Neural cell (in vitro differentiated cells): ENCODE measurements around the gene SDSL. TPM values are rescaled to one million over a fixed set of nuclear protein-coding genes. Genes with fewer than 3 reads are reported as not detected.

Source experiments
- H2AFZ ChIP-seq: fragments of 200-600, 300-800 bp; sonication (generic), shearing (Covaris generic); 2 replicates; pipeline ENCODE4 v1.6.0; 2014; ENCODE audit warnings: low read depth, mild to moderate bottlenecking, antibody characterized with exemption, low read length, moderate library complexity
- H3F3A ChIP-seq: fragments of 200-600 bp; shearing (Covaris generic); 2 replicates; pipeline ENCODE4 v1.6.1; 2016; ENCODE audit warnings: mild to moderate bottlenecking, moderate library complexity, mixed read lengths, antibody characterized with exemption, low read length; ENCODE audit not compliant: insufficient read depth, poor library complexity, severe bottlenecking
- H3K27ac ChIP-seq: fragments of 200-600, 300-800 bp; sonication (generic), shearing (Covaris generic); 2 replicates; pipeline ENCODE4 v1.5.1; 2014; ENCODE audit warnings: mild to moderate bottlenecking, low read length, moderate library complexity
- H3K27me3 ChIP-seq: fragments of 300-800, 200-600 bp; sonication (generic), shearing (Covaris generic); 2 replicates; pipeline ENCODE4 v1.6.0; 2014; ENCODE audit warnings: mild to moderate bottlenecking, low read depth, low read length, moderate library complexity; ENCODE audit not compliant: insufficient read depth
- H3K36me3 ChIP-seq: fragments of 300-800, 200-600 bp; sonication (generic), shearing (Covaris generic); 2 replicates; pipeline ENCODE4 v1.5.1; 2014; ENCODE audit warnings: mild to moderate bottlenecking, antibody characterized with exemption, low read length, moderate library complexity; ENCODE audit not compliant: insufficient read depth
- H3K4me2 ChIP-seq: fragments of 300-800, 200-600 bp; sonication (generic), shearing (Covaris generic); 2 replicates; pipeline ENCODE4 v1.6.0; 2014; ENCODE audit warnings: mild to moderate bottlenecking, low read length
- H3K4me3 ChIP-seq: fragments of 300-800, 200-600 bp; sonication (generic), shearing (Covaris generic); 2 replicates; pipeline ENCODE4 v1.5.1; 2014; ENCODE audit warnings: mild to moderate bottlenecking, low read length, moderate library complexity
- H3K79me2 ChIP-seq: fragments of 200-600 bp; shearing (Covaris generic); replicated peaks from 2 replicates; pipeline ENCODE4 v1.6.0; 2014; ENCODE audit warnings: mild to moderate bottlenecking, low read length, moderate library complexity; ENCODE audit not compliant: insufficient read depth
- H3K9ac ChIP-seq: fragments of 300-800, 200-600 bp; sonication (generic), shearing (Covaris generic); 2 replicates; pipeline ENCODE4 v1.6.1; 2016; ENCODE audit warnings: mild to moderate bottlenecking, low read length, mixed read lengths
- H3K9me2 ChIP-seq: fragments of 200-600 bp; shearing (Covaris generic); 2 replicates; pipeline ENCODE4 v1.6.1; 2016; ENCODE audit warnings: mild to moderate bottlenecking, low read length, mixed read lengths; ENCODE audit not compliant: insufficient read depth
- H3K9me3 ChIP-seq: fragments of 200-600, 300-800 bp; sonication (generic), shearing (Covaris generic); 2 replicates; pipeline ENCODE4 v1.6.1; 2016; ENCODE audit warnings: mild to moderate bottlenecking, mixed run types, low read length, moderate library complexity, mixed read lengths
- H4K20me1 ChIP-seq: fragments of 200-600 bp; shearing (Covaris generic); 2 replicates; pipeline ENCODE4 v1.6.1; 2016; ENCODE audit warnings: mild to moderate bottlenecking, mixed run types; ENCODE audit not compliant: insufficient read depth
- EP300 ChIP-seq: fragments of 450-650 bp; conservative IDR thresholded peaks from 2 replicates; pipeline ENCODE4 v1.6.1; 2014; ENCODE audit warnings: antibody characterized with exemption, mild to moderate bottlenecking, moderate library complexity; ENCODE audit not compliant: poor library complexity, severe bottlenecking
- EZH2 ChIP-seq: fragments of 200-600, 300-800 bp; shearing (Covaris generic), sonication (generic); IDR thresholded peaks from 2 replicates; pipeline ENCODE4 v1.6.1; 2014; ENCODE audit warnings: antibody characterized with exemption, low read length, borderline replicate concordance, mild to moderate bottlenecking; ENCODE audit not compliant: insufficient read depth, poor library complexity, severe bottlenecking
- MXI1 ChIP-seq: fragments of 450-650 bp; conservative IDR thresholded peaks from 2 replicates; pipeline ENCODE4 v1.6.1; 2014; ENCODE audit warnings: antibody characterized with exemption, mild to moderate bottlenecking; ENCODE audit not compliant: poor library complexity, severe bottlenecking
- POLR2AphosphoS5 ChIP-seq: IDR thresholded peaks from 2 replicates; pipeline ENCODE4 v1.6.1; 2012
- RAD21 ChIP-seq: fragments of 450-650 bp; conservative IDR thresholded peaks from 2 replicates; pipeline ENCODE4 v1.6.1; 2014; ENCODE audit warnings: antibody characterized with exemption, mild to moderate bottlenecking, moderate library complexity
- SMC3 ChIP-seq: fragments of 450-650 bp; conservative IDR thresholded peaks from 2 replicates; pipeline ENCODE4 v1.6.1; 2014; ENCODE audit warnings: antibody characterized with exemption, mild to moderate bottlenecking, moderate library complexity; ENCODE audit not compliant: poor library complexity
- TAF1 ChIP-seq: IDR thresholded peaks from 2 replicates; pipeline ENCODE4 v1.6.1; 2012; ENCODE audit warnings: low read depth
- polyA plus RNA-seq: library from polyadenylated mRNA; depleted of rRNA; stranded (reverse); fragments of >200 nt; gene quantifications from 2 replicates; pipeline ENCODE4 v1.2.3, GENCODE V29; 2014
- TF ChIP-seq, protein P1 (sequence below): IDR thresholded peaks from 2 replicates; pipeline ENCODE4 v1.6.1; 2012; ENCODE audit warnings: borderline replicate concordance
- TF ChIP-seq, protein P2 (sequence below): fragments of 450-650 bp; IDR thresholded peaks from 2 replicates; pipeline ENCODE4 v1.5.1; 2014; ENCODE audit warnings: antibody characterized with exemption, mild to moderate bottlenecking, moderate library complexity; ENCODE audit not compliant: poor library complexity, severe bottlenecking

The SDSL gene
- polyA plus RNA-seq, 1 donor from 2014 or later: 2.7 TPM

DNA sequence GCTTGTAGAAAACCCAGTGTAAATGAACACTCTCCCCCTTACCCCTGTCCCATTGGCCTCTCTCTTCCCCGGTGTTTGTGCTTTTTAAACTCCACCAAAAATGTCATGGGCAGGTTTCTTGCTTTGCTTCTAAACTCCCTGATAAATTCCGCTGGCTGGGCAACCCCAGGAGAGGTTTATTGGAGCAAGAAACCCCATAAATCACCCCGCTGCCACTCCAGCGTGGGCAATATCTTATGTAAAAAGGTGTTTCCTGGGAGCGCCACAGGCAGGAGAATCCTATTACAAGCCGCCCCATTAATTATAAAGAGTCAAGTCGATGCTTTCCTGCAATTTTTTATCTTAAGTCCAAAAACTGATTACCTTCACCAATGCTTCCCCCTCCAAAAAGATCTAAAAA lies 26.7 kb downstream of the SDSL start:
- Histone ChIP-seq H3K79me2 (no peaks in the 10 kb centered on the region), H4K20me1 (no peaks in the 10 kb centered on the region), H2AFZ (no peak overlapping the region), H3K27me3 (no peaks in the 10 kb centered on the region), H3K27ac (no peak overlapping the region), H3K9me2 (no peaks in the 10 kb centered on the region), H3K4me3 (no peak overlapping the region), H3K36me3 (no peaks in the 10 kb centered on the region), H3K9ac (no peak overlapping the region), H3F3A (no peaks in the 10 kb centered on the region), H3K9me3 (no peaks in the 10 kb centered on the region), H3K4me2 (no peak overlapping the region)
- TF ChIP-seq SMC3 (no peak), RAD21 (no peak), TAF1 (no peak), POLR2AphosphoS5 (no peak)

DNA sequence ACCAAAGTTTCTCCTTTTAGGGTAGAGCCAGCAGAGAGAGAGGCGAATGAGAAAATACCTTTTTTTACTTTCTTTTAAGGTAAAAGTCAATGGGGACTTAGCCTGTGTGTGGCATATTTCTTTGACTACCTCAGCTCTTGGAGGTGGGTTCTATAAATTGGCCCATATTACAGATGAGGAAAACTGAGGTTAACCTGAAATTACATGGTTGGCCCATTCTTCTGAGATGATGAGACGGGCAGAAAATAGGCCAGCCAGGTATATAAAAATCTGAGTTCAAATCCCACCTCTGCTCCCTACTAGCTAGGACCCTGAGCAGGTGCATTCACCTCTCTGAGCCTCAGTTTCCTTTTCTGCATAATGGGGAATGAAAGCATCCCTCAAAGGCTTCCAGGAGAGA lies 27.1 kb downstream of the SDSL start:
- no peak overlapping the region for H3K9ac ChIP-seq
- no peaks in the 10 kb centered on the region for H3K9me2 ChIP-seq
- H3K36me3 ChIP-seq: no peaks in the 10 kb centered on the region
- H3K27ac ChIP-seq: no peak overlapping the region
- no peaks in the 10 kb centered on the region for H3K27me3 ChIP-seq
- no peak overlapping the region for H3K4me3 ChIP-seq
- H4K20me1 ChIP-seq: no peaks in the 10 kb centered on the region
- no peak overlapping the region for H2AFZ ChIP-seq
- TF ChIP-seq RAD21 (no peak), EZH2 (no peak), MXI1 (no peak), EP300 (no peak), POLR2AphosphoS5 (no peak), TAF1 (no peak), SMC3 (no peak)
- TF ChIP-seq, protein P1, sequence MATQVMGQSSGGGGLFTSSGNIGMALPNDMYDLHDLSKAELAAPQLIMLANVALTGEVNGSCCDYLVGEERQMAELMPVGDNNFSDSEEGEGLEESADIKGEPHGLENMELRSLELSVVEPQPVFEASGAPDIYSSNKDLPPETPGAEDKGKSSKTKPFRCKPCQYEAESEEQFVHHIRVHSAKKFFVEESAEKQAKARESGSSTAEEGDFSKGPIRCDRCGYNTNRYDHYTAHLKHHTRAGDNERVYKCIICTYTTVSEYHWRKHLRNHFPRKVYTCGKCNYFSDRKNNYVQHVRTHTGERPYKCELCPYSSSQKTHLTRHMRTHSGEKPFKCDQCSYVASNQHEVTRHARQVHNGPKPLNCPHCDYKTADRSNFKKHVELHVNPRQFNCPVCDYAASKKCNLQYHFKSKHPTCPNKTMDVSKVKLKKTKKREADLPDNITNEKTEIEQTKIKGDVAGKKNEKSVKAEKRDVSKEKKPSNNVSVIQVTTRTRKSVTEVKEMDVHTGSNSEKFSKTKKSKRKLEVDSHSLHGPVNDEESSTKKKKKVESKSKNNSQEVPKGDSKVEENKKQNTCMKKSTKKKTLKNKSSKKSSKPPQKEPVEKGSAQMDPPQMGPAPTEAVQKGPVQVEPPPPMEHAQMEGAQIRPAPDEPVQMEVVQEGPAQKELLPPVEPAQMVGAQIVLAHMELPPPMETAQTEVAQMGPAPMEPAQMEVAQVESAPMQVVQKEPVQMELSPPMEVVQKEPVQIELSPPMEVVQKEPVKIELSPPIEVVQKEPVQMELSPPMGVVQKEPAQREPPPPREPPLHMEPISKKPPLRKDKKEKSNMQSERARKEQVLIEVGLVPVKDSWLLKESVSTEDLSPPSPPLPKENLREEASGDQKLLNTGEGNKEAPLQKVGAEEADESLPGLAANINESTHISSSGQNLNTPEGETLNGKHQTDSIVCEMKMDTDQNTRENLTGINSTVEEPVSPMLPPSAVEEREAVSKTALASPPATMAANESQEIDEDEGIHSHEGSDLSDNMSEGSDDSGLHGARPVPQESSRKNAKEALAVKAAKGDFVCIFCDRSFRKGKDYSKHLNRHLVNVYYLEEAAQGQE: no peak
- TF ChIP-seq, protein P2, sequence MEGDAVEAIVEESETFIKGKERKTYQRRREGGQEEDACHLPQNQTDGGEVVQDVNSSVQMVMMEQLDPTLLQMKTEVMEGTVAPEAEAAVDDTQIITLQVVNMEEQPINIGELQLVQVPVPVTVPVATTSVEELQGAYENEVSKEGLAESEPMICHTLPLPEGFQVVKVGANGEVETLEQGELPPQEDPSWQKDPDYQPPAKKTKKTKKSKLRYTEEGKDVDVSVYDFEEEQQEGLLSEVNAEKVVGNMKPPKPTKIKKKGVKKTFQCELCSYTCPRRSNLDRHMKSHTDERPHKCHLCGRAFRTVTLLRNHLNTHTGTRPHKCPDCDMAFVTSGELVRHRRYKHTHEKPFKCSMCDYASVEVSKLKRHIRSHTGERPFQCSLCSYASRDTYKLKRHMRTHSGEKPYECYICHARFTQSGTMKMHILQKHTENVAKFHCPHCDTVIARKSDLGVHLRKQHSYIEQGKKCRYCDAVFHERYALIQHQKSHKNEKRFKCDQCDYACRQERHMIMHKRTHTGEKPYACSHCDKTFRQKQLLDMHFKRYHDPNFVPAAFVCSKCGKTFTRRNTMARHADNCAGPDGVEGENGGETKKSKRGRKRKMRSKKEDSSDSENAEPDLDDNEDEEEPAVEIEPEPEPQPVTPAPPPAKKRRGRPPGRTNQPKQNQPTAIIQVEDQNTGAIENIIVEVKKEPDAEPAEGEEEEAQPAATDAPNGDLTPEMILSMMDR: no peak
- H3K4me2 ChIP-seq: no peak overlapping the region
- H3K9me3 ChIP-seq: no peaks in the 10 kb centered on the region
- H3F3A ChIP-seq: no peaks in the 10 kb centered on the region
- no peaks in the 10 kb centered on the region for H3K79me2 ChIP-seq

DNA sequence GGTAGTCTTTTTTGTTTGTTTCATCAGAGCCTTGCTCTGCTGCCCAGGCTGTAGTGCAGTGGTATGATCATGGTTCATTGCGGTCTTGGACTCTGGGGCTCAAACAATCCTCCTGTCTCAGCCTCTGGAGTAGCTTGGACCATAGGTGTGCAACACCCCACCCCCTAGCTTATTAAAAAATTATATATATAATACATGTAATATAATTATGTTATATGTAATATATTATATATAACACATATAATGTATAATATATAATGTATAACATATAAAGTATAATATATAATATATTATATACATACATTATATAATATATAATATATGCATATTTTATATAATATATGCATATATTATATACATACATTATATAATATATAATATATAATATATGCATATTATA lies 27.7 kb downstream of the SDSL start:
- H3K4me3 ChIP-seq: no peak overlapping the region
- H2AFZ ChIP-seq: no peak overlapping the region
- TF ChIP-seq, protein P1: no peak
- TF ChIP-seq, protein P2: no peak
- TF ChIP-seq EP300: no peak
- TF ChIP-seq TAF1: no peak
- no peak for TF ChIP-seq SMC3
- no peak for TF ChIP-seq POLR2AphosphoS5
- TF ChIP-seq RAD21: no peak
- TF ChIP-seq EZH2: no peak
- TF ChIP-seq MXI1: no peak
- no peaks in the 10 kb centered on the region for H3K27me3 ChIP-seq
- no peaks in the 10 kb centered on the region for H4K20me1 ChIP-seq
- H3K9ac ChIP-seq: no peak overlapping the region
- H3K79me2 ChIP-seq: no peaks in the 10 kb centered on the region
- H3K9me3 ChIP-seq: no peaks in the 10 kb centered on the region
- no peak overlapping the region for H3K4me2 ChIP-seq
- no peaks in the 10 kb centered on the region for H3F3A ChIP-seq
- no peak overlapping the region for H3K27ac ChIP-seq
- H3K36me3 ChIP-seq: no peaks in the 10 kb centered on the region
- no peaks in the 10 kb centered on the region for H3K9me2 ChIP-seq
